ENCODE data around the gene HES5.

DNA sequence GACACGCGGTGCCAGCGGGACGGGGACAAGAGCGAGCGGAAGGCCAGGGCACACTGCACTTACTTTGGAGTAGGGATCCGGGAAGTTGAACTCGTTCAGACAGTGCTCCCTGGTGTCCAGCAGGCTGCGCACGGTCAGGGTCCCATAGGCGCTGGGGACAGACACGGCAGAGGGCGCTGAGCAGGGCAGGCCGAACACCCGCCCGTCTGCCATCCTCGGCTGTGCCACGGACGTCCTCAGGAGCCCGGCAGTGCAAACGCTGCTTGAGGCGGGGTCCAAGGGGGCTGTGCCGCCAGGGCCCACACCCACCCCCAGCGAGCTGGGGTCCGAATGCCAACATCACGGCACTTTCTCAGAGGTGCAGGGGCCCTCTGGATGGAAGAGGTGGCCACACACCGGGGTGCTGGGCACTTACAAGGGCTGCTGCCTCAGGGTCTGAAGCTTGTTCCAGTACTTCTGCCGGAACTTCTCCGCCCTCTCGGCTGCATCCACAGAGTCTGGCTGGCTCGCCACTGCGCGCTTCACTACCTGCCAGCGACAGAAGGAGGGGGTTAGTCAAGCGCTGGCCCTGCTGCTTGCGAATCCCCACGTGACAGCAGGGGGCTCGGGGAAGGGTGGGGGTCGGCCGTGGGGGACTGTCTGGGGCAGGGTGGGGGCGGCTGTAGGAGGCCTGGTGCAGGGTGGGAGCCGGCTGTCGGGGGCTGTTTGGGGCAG is 16.0 kb downstream of the HES5 start:
- TF ChIP-seq, protein P1, sequence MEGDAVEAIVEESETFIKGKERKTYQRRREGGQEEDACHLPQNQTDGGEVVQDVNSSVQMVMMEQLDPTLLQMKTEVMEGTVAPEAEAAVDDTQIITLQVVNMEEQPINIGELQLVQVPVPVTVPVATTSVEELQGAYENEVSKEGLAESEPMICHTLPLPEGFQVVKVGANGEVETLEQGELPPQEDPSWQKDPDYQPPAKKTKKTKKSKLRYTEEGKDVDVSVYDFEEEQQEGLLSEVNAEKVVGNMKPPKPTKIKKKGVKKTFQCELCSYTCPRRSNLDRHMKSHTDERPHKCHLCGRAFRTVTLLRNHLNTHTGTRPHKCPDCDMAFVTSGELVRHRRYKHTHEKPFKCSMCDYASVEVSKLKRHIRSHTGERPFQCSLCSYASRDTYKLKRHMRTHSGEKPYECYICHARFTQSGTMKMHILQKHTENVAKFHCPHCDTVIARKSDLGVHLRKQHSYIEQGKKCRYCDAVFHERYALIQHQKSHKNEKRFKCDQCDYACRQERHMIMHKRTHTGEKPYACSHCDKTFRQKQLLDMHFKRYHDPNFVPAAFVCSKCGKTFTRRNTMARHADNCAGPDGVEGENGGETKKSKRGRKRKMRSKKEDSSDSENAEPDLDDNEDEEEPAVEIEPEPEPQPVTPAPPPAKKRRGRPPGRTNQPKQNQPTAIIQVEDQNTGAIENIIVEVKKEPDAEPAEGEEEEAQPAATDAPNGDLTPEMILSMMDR (IDR thresholded peaks at IDR 0.05) = no peak
- TF ChIP-seq POLR2A (IDR thresholded peaks at IDR 0.05) = no peak
